Fibroblast of lung (primary cell): ENCODE data around the gene NINJ2. TPM values are rescaled to one million over a fixed set of nuclear protein-coding genes. Genes with fewer than 3 reads are reported as not detected.

Experiments
- DNase-seq, 2 donors: peaks; one replicate each; pipeline versions ENCODE4 v3.0.0 to v3.0.0-alpha.2; 2010; ENCODE audit warnings: low read depth in 2 of 2
- H2AFZ ChIP-seq: 2 replicates; pipeline ENCODE4 v1.5.1; 2012; ENCODE audit warnings: low read length, control low read depth, inconsistent platforms
- H3K27ac ChIP-seq: 2 replicates; pipeline ENCODE4 v1.5.1; 2011; ENCODE audit warnings: low read length, control low read depth; ENCODE audit not compliant: insufficient read depth
- H3K27me3 ChIP-seq: 2 replicates; pipeline ENCODE4 v1.5.1; 2011; ENCODE audit warnings: mild to moderate bottlenecking, low read length; ENCODE audit not compliant: control insufficient read depth, insufficient read depth
- H3K36me3 ChIP-seq: 2 replicates; pipeline ENCODE4 v1.5.1; 2011; ENCODE audit warnings: low read length; ENCODE audit not compliant: control insufficient read depth, insufficient read depth
- H3K4me1 ChIP-seq: 2 replicates; pipeline ENCODE4 v1.5.1; 2011; ENCODE audit warnings: low read length; ENCODE audit not compliant: control insufficient read depth, insufficient read depth; ENCODE audit errors: extremely low read depth
- H3K4me2 ChIP-seq: 2 replicates; pipeline ENCODE4 v1.5.1; 2011; ENCODE audit warnings: low read length, control low read depth; ENCODE audit not compliant: insufficient read depth; ENCODE audit errors: extremely low read depth
- H3K4me3 ChIP-seq, 4 experiments: fragments of 200-600 bp in 1 of 4; sonication (generic) in 1 of 4; replicated peaks in 1 of 4; 2 replicates each; pipeline ENCODE4 v1.5.1; 2011 to 2016; ENCODE audit warnings: low read length in 4 of 4, low read depth in 3 of 4, mild to moderate bottlenecking in 3 of 4, control low read depth in 2 of 4, inconsistent platforms in 1 of 4, mixed read lengths in 1 of 4; ENCODE audit not compliant: insufficient read depth in 1 of 4; ENCODE audit errors: control extremely low read depth in 1 of 4
- H3K79me2 ChIP-seq: 2 replicates; pipeline ENCODE4 v1.5.1; 2012; ENCODE audit warnings: mild to moderate bottlenecking, low read length, inconsistent platforms; ENCODE audit not compliant: control insufficient read depth, insufficient read depth
- H3K9ac ChIP-seq: 2 replicates; pipeline ENCODE4 v1.5.1; 2011; ENCODE audit warnings: mild to moderate bottlenecking, low read length, control low read depth; ENCODE audit not compliant: insufficient read depth
- H3K9me3 ChIP-seq: 2 replicates; pipeline ENCODE4 v1.5.1; 2012; ENCODE audit warnings: low read depth, low read length; ENCODE audit not compliant: control insufficient read depth, insufficient read depth
- H4K20me1 ChIP-seq: 2 replicates; pipeline ENCODE4 v1.5.1; 2011; ENCODE audit warnings: low read length; ENCODE audit not compliant: control insufficient read depth, insufficient read depth; ENCODE audit errors: extremely low read depth
- CTCF ChIP-seq, 2 donors: IDR thresholded peaks in 1 of 2; conservative IDR thresholded peaks in 1 of 2; 1 replicate in 1 of 2; 2 replicates in 1 of 2; pipeline ENCODE4 v1.5.1; 2011 to 2012; ENCODE audit warnings: low read length in 2 of 2, control low read depth in 1 of 2, inconsistent platforms in 1 of 2, low read depth in 1 of 2, mild to moderate bottlenecking in 1 of 2
- EZH2 ChIP-seq: IDR thresholded peaks from 2 replicates; pipeline ENCODE4 v1.5.1; 2012; ENCODE audit warnings: low read length, control low read depth, mild to moderate bottlenecking; ENCODE audit errors: missing control alignments
- polyA plus RNA-seq, 2 donors: library from polyadenylated mRNA; depleted of rRNA in 1 of 2; stranded (reverse) in 1 of 2; unstranded in 1 of 2; fragments of >200 nt; gene quantifications; 2 replicates each; pipeline ENCODE4 v1.2.1, GENCODE V29; 2011 to 2012; ENCODE audit warnings: missing spikeins in 1 of 2
- total RNA-seq: library from RNA; depleted of rRNA; stranded (reverse); fragments of >200 nt; gene quantifications from 2 replicates; pipeline ENCODE4 v1.2.1, GENCODE V29; 2014

Gene NINJ2
- total and polyA plus RNA-seq, 2 donors (not counting 1 experiment from before 2014, with no cell fraction given), result 0.35 to 0.66 TPM

DNA sequence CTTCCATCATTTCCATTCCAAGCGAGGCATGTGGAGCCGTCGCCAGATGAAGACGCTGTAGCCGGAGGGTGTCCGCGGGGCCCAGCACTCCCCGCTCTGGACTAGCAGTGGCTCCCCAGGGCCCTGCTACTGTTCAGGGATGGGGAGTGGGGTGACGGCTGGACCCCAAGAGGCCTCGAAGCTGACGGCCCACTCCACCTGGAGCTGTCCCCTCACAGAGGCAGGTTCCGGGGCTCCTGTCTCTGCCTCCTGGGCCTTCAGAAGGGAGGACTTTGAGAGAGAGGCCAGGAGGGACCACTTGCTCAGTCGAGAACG lies 101.9 kb downstream of the NINJ2 start:
- H3K4me3 ChIP-seq, result no peak overlapping the region
- TF ChIP-seq CTCF (conservative IDR thresholded peaks at IDR 0.05 in 1 of 2, IDR thresholded peaks at IDR 0.05 in 1 of 2; ENCODE audit: low read depth in 1 of 2, low read length in 2 of 2) (no peak), EZH2 (no peak)
- H3K79me2 ChIP-seq, result no peaks in the 10 kb centered on the region
- no peak overlapping the region for H2AFZ ChIP-seq
- H3K9me3 ChIP-seq, result no peaks in the 10 kb centered on the region
- no peaks in the 10 kb centered on the region for H3K36me3 ChIP-seq
- H4K20me1 ChIP-seq, result no peaks in the 10 kb centered on the region
- no peak for DNase-seq
- H3K4me1 ChIP-seq, result no peaks in the 10 kb centered on the region
- H3K27me3 ChIP-seq, result peaks cover 13% of the 10 kb centered on the region
- no peak overlapping the region for H3K9ac ChIP-seq
- H3K27ac ChIP-seq, result no peak overlapping the region
- H3K4me2 ChIP-seq, result no peak overlapping the region

- Histone ChIP-seq H3K27me3 (peaks cover 13% of the 10 kb centered on the region), H3K4me1 (no peaks in the 10 kb centered on the region), H3K9ac (no peak overlapping the region), H2AFZ (no peak overlapping the region), H3K9me3 (no peaks in the 10 kb centered on the region), H4K20me1 (no peaks in the 10 kb centered on the region), H3K27ac (no peak overlapping the region), H3K79me2 (no peaks in the 10 kb centered on the region), H3K4me2 (no peak overlapping the region), H3K36me3 (no peaks in the 10 kb centered on the region), H3K4me3 (no peak overlapping the region)
- TF ChIP-seq CTCF (conservative IDR thresholded peaks at IDR 0.05 in 1 of 2, IDR thresholded peaks at IDR 0.05 in 1 of 2; ENCODE audit: low read depth in 1 of 2, low read length in 2 of 2) (no peak), EZH2 (no peak)
- no peak for DNase-seq
Observed at GRCh38 chr12:560691-561390, 102.4 kb downstream of the NINJ2 start.

DNA sequence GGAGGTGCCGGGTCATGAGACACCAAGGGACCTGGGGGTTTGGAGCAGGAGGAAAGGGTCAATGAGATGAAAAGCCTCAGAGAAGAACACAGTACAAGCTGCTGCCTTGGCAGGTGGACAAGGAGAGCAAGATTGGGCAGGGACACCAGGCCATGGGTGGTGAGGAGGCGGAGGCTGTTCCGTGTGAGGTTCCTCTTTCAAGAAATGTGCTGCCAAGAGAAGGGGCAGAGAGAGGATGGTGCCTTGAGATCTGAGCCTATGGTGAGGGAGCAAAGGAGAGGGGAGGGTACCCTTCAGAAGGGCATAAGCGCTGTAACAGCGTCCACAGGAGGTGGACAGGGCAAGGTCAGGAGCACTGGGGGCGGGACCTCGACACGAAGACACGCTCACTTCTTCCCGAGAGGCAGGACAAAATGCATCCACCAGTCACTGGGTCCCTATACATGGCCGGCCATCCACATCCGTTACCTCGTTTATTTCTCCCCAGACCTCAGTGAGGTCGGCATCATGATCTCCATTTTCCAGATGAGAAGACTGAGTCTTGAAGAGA lies 103.3 kb downstream of the NINJ2 start:
- Histone ChIP-seq H3K9me3 (no peaks in the 10 kb centered on the region), H4K20me1 (no peaks in the 10 kb centered on the region), H3K9ac (no peak overlapping the region), H3K4me3 (no peak overlapping the region), H3K4me2 (no peak overlapping the region), H3K27ac (no peak overlapping the region), H3K79me2 (no peaks in the 10 kb centered on the region), H3K36me3 (no peaks in the 10 kb centered on the region), H3K27me3 (peaks cover 13% of the 10 kb centered on the region), H2AFZ (no peak overlapping the region), H3K4me1 (no peaks in the 10 kb centered on the region)
- no peak for TF ChIP-seq EZH2
- no peak for TF ChIP-seq CTCF (conservative IDR thresholded peaks at IDR 0.05 in 1 of 2, IDR thresholded peaks at IDR 0.05 in 1 of 2; ENCODE audit: low read depth in 1 of 2, low read length in 2 of 2)
- DNase-seq, result no peak
